Caco-2 (cell line): ENCODE results near the gene TMPRSS11D. TPM values are rescaled to one million over a fixed set of nuclear protein-coding genes. Genes with fewer than 3 reads are reported as not detected.

Source experiments
- BruUV-seq: library from RNA; stranded (reverse); fragments of 400-500 nt; replicated peaks from 2 replicates; lab custom pipeline; 2021; lab: Mats Ljungman, UMichigan
- CTCF ChIA-PET: fragments of 300-600 bp; sonication (Branson Sonifier 250); formaldehyde crosslinking; loops from one replicate; lab custom pipeline; 2022; ENCODE audit warnings: antibody characterized with exemption; lab: Charles Lee
- POLR2A ChIA-PET: fragments of 300-600 bp; sonication (Branson Sonifier 250); formaldehyde crosslinking; loops from one replicate; lab custom pipeline; 2022; ENCODE audit warnings: antibody characterized with exemption; lab: Charles Lee
- DNase-seq, 2 experiments: peaks; one replicate each; pipeline versions ENCODE4 v3.0.0 to v3.0.0-alpha.2; 2020 to 2022
- H3K27me3 ChIP-seq: replicated peaks from 2 replicates; pipeline ENCODE4 v1.6.0; 2011; ENCODE audit warnings: low read length; ENCODE audit not compliant: control insufficient read depth, insufficient read depth
- H3K36me3 ChIP-seq: 2 replicates; pipeline ENCODE4 v1.5.1; 2011; ENCODE audit warnings: low read length; ENCODE audit not compliant: control insufficient read depth, insufficient read depth
- H3K4me1 ChIP-seq: fragments of 250-450 bp; sonication (Bioruptor Pico); 2 replicates; pipeline ENCODE4 v1.5.1; 2020; ENCODE audit warnings: mild to moderate bottlenecking
- H3K4me3 ChIP-seq: 2 replicates; pipeline ENCODE4 v1.5.1; 2011; ENCODE audit warnings: low read depth, mild to moderate bottlenecking, control low read depth, low read length
- H3K9me3 ChIP-seq: fragments of 250-450 bp; sonication (Bioruptor Pico); 2 replicates; pipeline ENCODE4 v1.5.1; 2020; ENCODE audit warnings: mild to moderate bottlenecking, moderate library complexity
- H3K27ac Mint-ChIP-seq: one replicate; pipeline ENCODE4 v1.8.0; 2022; ENCODE audit warnings: mixed read lengths; ENCODE audit not compliant: unreplicated experiment
- H3K27me3 Mint-ChIP-seq: one replicate; pipeline ENCODE4 v1.8.0; 2022; ENCODE audit warnings: mixed read lengths; ENCODE audit not compliant: insufficient read depth, unreplicated experiment
- H3K36me3 Mint-ChIP-seq: one replicate; pipeline ENCODE4 v1.8.0; 2022; ENCODE audit warnings: mild to moderate bottlenecking, mixed read lengths; ENCODE audit not compliant: insufficient read depth, unreplicated experiment
- H3K4me1 Mint-ChIP-seq: one replicate; pipeline ENCODE4 v1.8.0; 2022; ENCODE audit warnings: low read depth, mixed read lengths; ENCODE audit not compliant: unreplicated experiment
- H3K4me3 Mint-ChIP-seq: one replicate; pipeline ENCODE4 v1.8.0; 2022; ENCODE audit warnings: mild to moderate bottlenecking, moderate library complexity, mixed read lengths; ENCODE audit not compliant: unreplicated experiment
- H3K9me3 Mint-ChIP-seq: one replicate; pipeline ENCODE4 v1.8.0; 2022; ENCODE audit warnings: mixed read lengths; ENCODE audit not compliant: unreplicated experiment
- intact Hi-C: fragments of 100-400 bp; cut with micrococcal nuclease; formaldehyde crosslinking; loops from one replicate; pipeline ENCODE4 v1.10.0; 2022; ENCODE audit not compliant: unreplicated experiment
- total RNA-seq: library from RNA; stranded (reverse); gene quantifications from 2 replicates; pipeline ENCODE4 v1.2.3, GENCODE V29; 2022
- TF ChIP-seq, protein P1 (sequence below), 2 experiments: fragments of 200-600 bp in 1 of 2; IDR thresholded peaks; 1 replicate in 1 of 2; 2 replicates in 1 of 2; pipeline versions ENCODE4 v1.5.1 to v1.8.0; 2011 to 2022; ENCODE audit warnings: antibody characterized with exemption in 1 of 2, control low read depth in 1 of 2, inconsistent platforms in 1 of 2, low read depth in 1 of 2, low read length in 1 of 2, mild to moderate bottlenecking in 1 of 2, moderate library complexity in 1 of 2; ENCODE audit not compliant: insufficient read depth in 1 of 2, severe bottlenecking in 1 of 2, unreplicated experiment in 1 of 2

Gene TMPRSS11D
- total RNA-seq, 1 experiment from 2014 or later: not detected

GRCh38 chr4:67885762-67886161 lies 2.0 kb upstream of the TMPRSS11D start:
- no peaks in the 10 kb centered on the region for H3K4me1 Mint-ChIP-seq
- BruUV-seq: no TSS peak
- TF ChIP-seq, protein P1, sequence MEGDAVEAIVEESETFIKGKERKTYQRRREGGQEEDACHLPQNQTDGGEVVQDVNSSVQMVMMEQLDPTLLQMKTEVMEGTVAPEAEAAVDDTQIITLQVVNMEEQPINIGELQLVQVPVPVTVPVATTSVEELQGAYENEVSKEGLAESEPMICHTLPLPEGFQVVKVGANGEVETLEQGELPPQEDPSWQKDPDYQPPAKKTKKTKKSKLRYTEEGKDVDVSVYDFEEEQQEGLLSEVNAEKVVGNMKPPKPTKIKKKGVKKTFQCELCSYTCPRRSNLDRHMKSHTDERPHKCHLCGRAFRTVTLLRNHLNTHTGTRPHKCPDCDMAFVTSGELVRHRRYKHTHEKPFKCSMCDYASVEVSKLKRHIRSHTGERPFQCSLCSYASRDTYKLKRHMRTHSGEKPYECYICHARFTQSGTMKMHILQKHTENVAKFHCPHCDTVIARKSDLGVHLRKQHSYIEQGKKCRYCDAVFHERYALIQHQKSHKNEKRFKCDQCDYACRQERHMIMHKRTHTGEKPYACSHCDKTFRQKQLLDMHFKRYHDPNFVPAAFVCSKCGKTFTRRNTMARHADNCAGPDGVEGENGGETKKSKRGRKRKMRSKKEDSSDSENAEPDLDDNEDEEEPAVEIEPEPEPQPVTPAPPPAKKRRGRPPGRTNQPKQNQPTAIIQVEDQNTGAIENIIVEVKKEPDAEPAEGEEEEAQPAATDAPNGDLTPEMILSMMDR (IDR thresholded peaks at IDR 0.05; ENCODE audit: insufficient read depth in 1 of 2, low read depth in 1 of 2, low read length in 1 of 2, severe bottlenecking in 1 of 2, unreplicated experiment in 1 of 2): no peak
- no peak overlapping the region for H3K4me3 Mint-ChIP-seq
- no peak overlapping the region for H3K4me3 ChIP-seq
- CTCF ChIA-PET: no interaction called here
- H3K27ac Mint-ChIP-seq: no peak overlapping the region
- no peaks in the 10 kb centered on the region for H3K36me3 ChIP-seq
- no peaks in the 10 kb centered on the region for H3K27me3 ChIP-seq
- DNase-seq: no peak
- peaks cover 3% of the 10 kb centered on the region for H3K27me3 Mint-ChIP-seq
- H3K36me3 Mint-ChIP-seq: no peaks in the 10 kb centered on the region
- intact Hi-C loops: no loop called here
- no peaks in the 10 kb centered on the region for H3K9me3 ChIP-seq
- no peaks in the 10 kb centered on the region for H3K9me3 Mint-ChIP-seq
- POLR2A ChIA-PET: no interaction called here
- H3K4me1 ChIP-seq: no peaks in the 10 kb centered on the region

- Mint-ChIP-seq H3K9me3 (no peaks in the 10 kb centered on the region), H3K27ac (no peak overlapping the region), H3K4me3 (no peak overlapping the region), H3K4me1 (no peaks in the 10 kb centered on the region), H3K36me3 (no peaks in the 10 kb centered on the region), H3K27me3 (peaks cover 3% of the 10 kb centered on the region)
- CTCF ChIA-PET: no interaction called here
- Histone ChIP-seq H3K4me3 (no peak overlapping the region), H3K36me3 (no peaks in the 10 kb centered on the region), H3K9me3 (no peaks in the 10 kb centered on the region), H3K27me3 (no peaks in the 10 kb centered on the region), H3K4me1 (no peaks in the 10 kb centered on the region)
- POLR2A ChIA-PET: no interaction called here
- TF ChIP-seq, protein P1 (IDR thresholded peaks at IDR 0.05; ENCODE audit: insufficient read depth in 1 of 2, low read depth in 1 of 2, low read length in 1 of 2, severe bottlenecking in 1 of 2, unreplicated experiment in 1 of 2): no peak
- intact Hi-C loops: no loop called here
- BruUV-seq: no TSS peak
- no peak for DNase-seq
These were observed 899 bp upstream of the TMPRSS11D start for GRCh38 chr4:67884701-67885100.

- no peak overlapping the region for H3K4me3 Mint-ChIP-seq
- no peaks in the 10 kb centered on the region for H3K4me1 ChIP-seq
- H3K9me3 Mint-ChIP-seq: no peaks in the 10 kb centered on the region
- ChIA-PET POLR2A (no interaction called here), CTCF (no interaction called here)
- no peak for DNase-seq
- no peaks in the 10 kb centered on the region for H3K9me3 ChIP-seq
- H3K27me3 Mint-ChIP-seq: peaks cover 3% of the 10 kb centered on the region
- TF ChIP-seq, protein P1 (IDR thresholded peaks at IDR 0.05; ENCODE audit: insufficient read depth in 1 of 2, low read depth in 1 of 2, low read length in 1 of 2, severe bottlenecking in 1 of 2, unreplicated experiment in 1 of 2): no peak
- no peaks in the 10 kb centered on the region for H3K36me3 ChIP-seq
- H3K4me3 ChIP-seq: no peak overlapping the region
- H3K36me3 Mint-ChIP-seq: no peaks in the 10 kb centered on the region
- intact Hi-C loops: no loop called here
- no peaks in the 10 kb centered on the region for H3K4me1 Mint-ChIP-seq
- no peak overlapping the region for H3K27ac Mint-ChIP-seq
- H3K27me3 ChIP-seq: no peaks in the 10 kb centered on the region
- no TSS peak for BruUV-seq
These were observed 344 bp downstream of the TMPRSS11D start for GRCh38 chr4:67883458-67883857.
